Gastrocnemius medialis (tissue), 4 donors: Measurements from ENCODE around the gene PLD2. TPM values are rescaled to one million over a fixed set of nuclear protein-coding genes. Genes with fewer than 3 reads are reported as not detected.

Experiments used
- ATAC-seq, 2 donors: fragments of 150-250 bp; one replicate each; pipeline ENCODE4 v1.9.1; 2016
- DNase-seq, 2 donors: peaks; one replicate each; pipeline ENCODE4 v3.0.0-alpha.2; 2019
- H3K27ac ChIP-seq, 4 donors: fragments of 200-600 bp; sonication (generic); 1 replicate in 1 of 4; 2 replicates in 3 of 4; pipeline ENCODE4 v1.5.1; 2016 to 2018; ENCODE audit warnings: mild to moderate bottlenecking in 2 of 4, moderate library complexity in 1 of 4
- H3K27me3 ChIP-seq, 3 donors: fragments of 200-600 bp; sonication (generic) in 2 of 3; 1 replicate in 1 of 3; 2 replicates in 2 of 3; pipeline versions ENCODE4 v1.5.1 to v1.6.0; 2016 to 2019; ENCODE audit warnings: mild to moderate bottlenecking in 1 of 3, moderate library complexity in 1 of 3
- H3K36me3 ChIP-seq, 2 donors: fragments of 200-600 bp; sonication (generic) in 1 of 2; one replicate each; pipeline ENCODE4 v1.5.1; 2017 to 2018
- H3K4me1 ChIP-seq, 2 donors: fragments of 200-600 bp; sonication (generic) in 1 of 2; one replicate each; pipeline ENCODE4 v1.5.1; 2016 to 2017; ENCODE audit warnings: mild to moderate bottlenecking in 2 of 2
- H3K4me3 ChIP-seq, 4 donors: fragments of 200-600 bp; sonication (generic) in 3 of 4; 1 replicate in 1 of 4; 2 replicates in 3 of 4; pipeline ENCODE4 v1.5.1; 2016 to 2019; ENCODE audit warnings: mild to moderate bottlenecking in 2 of 4
- H3K9me3 ChIP-seq, 3 donors: fragments of 200-600 bp; sonication (generic) in 2 of 3; 1 replicate in 1 of 3; 2 replicates in 2 of 3; pipeline ENCODE4 v1.5.1; 2016 to 2019
- POLR2A ChIP-seq, 2 donors: fragments of 450-650 bp; IDR thresholded peaks; one replicate each; pipeline ENCODE4 v1.6.1; 2017; ENCODE audit warnings: antibody characterized with exemption in 2 of 2, mild to moderate bottlenecking in 2 of 2, moderate library complexity in 2 of 2
- in situ Hi-C, 4 donors: fragments of 200-750 bp; cut with MboI; loops; one replicate each; pipeline versions ENCODE4 v1.15.0 to v1.8.0; 2017; ENCODE audit warnings: low sequenced_read_pairs in 4 of 4
- intact Hi-C: fragments of 100-400 bp; cut with DNase I; formaldehyde crosslinking; loops from one replicate; pipeline ENCODE4 v1.15.1; 2023; ENCODE audit warnings: low total_unique reads
- total RNA-seq, 4 donors: library from RNA; depleted of rRNA; stranded (reverse); fragments of >200 nt; gene quantifications; one replicate each; pipeline versions ENCODE4 v1.1.0 to v1.2.3, GENCODE V29; 2016
- TF ChIP-seq, protein P1 (sequence below), 5 experiments: fragments of 450-650 bp in 3 of 5; fragments of 200-600 bp in 2 of 5; sonication (generic) in 2 of 5; IDR thresholded peaks in 4 of 5; conservative IDR thresholded peaks in 1 of 5; 1 replicate in 4 of 5; 2 replicates in 1 of 5; pipeline ENCODE4 v1.5.1; 2016 to 2019; ENCODE audit warnings: antibody characterized with exemption in 5 of 5, mild to moderate bottlenecking in 3 of 5, moderate library complexity in 3 of 5

The PLD2 gene
- total RNA-seq, 4 donors from 2014 or later, result 2.8 to 5.8 (median 4.2) TPM

DNA sequence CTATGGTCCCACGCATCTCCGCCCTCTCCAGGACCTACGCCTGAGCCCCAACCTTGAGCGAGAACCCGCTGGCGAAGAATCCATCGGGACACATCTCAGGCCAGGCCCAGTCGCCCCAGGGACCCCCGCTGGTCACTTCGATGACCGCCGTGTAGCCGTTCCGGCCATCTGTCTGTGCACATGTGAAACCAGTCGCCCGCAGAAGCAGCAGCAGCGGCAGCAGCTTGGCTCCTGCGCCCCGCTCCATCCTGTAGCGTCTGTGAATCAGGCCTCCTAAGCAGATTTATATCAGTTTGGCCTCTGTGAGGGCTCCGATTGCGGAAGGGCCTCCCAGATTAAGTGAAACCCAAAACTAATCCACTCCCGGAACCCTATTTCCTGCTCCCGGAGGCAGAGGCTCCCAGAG is 20.8 kb upstream of the PLD2 start, which contains the start of gene VMO1:
TSS of gene VMO1 (minus strand) at position 259 of the 406 bp plus-strand sequence. CDS start at position 247, 12 bp downstream.
- in situ Hi-C loops, result loop anchor here (5.0 to 25.0 kb wide), 4 partner anchors 51 to 101 kb away; partner anchors contain the start of genes C17orf107 (in 2 of the 4), CXCL16 (in 1 of the 4), MED11 (in 1 of the 4) and ZMYND15 (in 1 of the 4)
- H3K4me1 ChIP-seq, result peaks cover 36 to 44% of the 10 kb centered on the region in 2 donors
- no peak for DNase-seq
- no peak within 1 kb of the TSS for H3K27ac ChIP-seq
- no peaks in the 10 kb centered on the region for H3K36me3 ChIP-seq
- intact Hi-C loops, result no loop called here
- peak within 1 kb of the TSS; percentile 14 to 40 (median 34) for H3K4me3 ChIP-seq
- no peaks in the 10 kb centered on the region for H3K9me3 ChIP-seq
- no peak for ATAC-seq
- TF ChIP-seq, protein P1, sequence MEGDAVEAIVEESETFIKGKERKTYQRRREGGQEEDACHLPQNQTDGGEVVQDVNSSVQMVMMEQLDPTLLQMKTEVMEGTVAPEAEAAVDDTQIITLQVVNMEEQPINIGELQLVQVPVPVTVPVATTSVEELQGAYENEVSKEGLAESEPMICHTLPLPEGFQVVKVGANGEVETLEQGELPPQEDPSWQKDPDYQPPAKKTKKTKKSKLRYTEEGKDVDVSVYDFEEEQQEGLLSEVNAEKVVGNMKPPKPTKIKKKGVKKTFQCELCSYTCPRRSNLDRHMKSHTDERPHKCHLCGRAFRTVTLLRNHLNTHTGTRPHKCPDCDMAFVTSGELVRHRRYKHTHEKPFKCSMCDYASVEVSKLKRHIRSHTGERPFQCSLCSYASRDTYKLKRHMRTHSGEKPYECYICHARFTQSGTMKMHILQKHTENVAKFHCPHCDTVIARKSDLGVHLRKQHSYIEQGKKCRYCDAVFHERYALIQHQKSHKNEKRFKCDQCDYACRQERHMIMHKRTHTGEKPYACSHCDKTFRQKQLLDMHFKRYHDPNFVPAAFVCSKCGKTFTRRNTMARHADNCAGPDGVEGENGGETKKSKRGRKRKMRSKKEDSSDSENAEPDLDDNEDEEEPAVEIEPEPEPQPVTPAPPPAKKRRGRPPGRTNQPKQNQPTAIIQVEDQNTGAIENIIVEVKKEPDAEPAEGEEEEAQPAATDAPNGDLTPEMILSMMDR (IDR thresholded peaks at IDR 0.05 in 4 of 5, conservative IDR thresholded peaks at IDR 0.05 in 1 of 5), result no peak
- TF ChIP-seq POLR2A (IDR thresholded peaks at IDR 0.05), result no peak
- peaks cover 34 to 55% (median 49%) of the 10 kb centered on the region in 3 donors for H3K27me3 ChIP-seq

DNA sequence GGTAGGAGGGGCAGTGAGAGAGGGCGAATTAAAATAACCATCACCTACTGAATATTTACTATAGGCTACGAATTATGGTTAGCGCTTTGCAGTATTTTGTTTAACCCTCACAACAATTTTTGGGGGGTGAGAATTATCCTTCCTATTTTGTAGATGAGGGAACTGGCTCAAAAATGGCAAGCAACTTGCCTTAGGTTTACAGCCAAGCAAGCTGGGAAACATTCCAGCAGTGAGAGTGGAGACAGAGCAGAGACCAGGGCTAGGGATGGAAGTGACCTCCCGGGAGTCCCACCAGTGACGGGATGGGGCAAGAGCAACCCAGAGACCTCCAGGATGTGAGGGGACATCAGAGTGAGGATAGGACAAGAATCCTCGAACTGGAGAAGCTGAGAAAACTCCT is 20.4 kb upstream of the PLD2 start:
- H3K27me3 ChIP-seq, result peaks cover 34 to 54% (median 48%) of the 10 kb centered on the region in 3 donors
- DNase-seq (no peak), ATAC-seq (no peak)
- TF ChIP-seq, protein P1 (IDR thresholded peaks at IDR 0.05 in 4 of 5, conservative IDR thresholded peaks at IDR 0.05 in 1 of 5), result no peak
- TF ChIP-seq POLR2A (IDR thresholded peaks at IDR 0.05), result no peak
- peak overlapping the region; percentile 11 to 40 (median 24) for H3K4me3 ChIP-seq
- intact Hi-C loops (no loop called here), in situ Hi-C loops (loop anchor here (5.0 to 25.0 kb wide), 4 partner anchors 52 to 101 kb away; partner anchors contain the start of genes C17orf107 (in 2 of the 4), CXCL16 (in 1 of the 4), MED11 (in 1 of the 4) and ZMYND15 (in 1 of the 4))
- H3K27ac ChIP-seq, result no peak overlapping the region
- H3K36me3 ChIP-seq, result no peaks in the 10 kb centered on the region
- H3K4me1 ChIP-seq, result peaks cover 36 to 44% of the 10 kb centered on the region in 2 donors
- H3K9me3 ChIP-seq, result no peaks in the 10 kb centered on the region

DNA sequence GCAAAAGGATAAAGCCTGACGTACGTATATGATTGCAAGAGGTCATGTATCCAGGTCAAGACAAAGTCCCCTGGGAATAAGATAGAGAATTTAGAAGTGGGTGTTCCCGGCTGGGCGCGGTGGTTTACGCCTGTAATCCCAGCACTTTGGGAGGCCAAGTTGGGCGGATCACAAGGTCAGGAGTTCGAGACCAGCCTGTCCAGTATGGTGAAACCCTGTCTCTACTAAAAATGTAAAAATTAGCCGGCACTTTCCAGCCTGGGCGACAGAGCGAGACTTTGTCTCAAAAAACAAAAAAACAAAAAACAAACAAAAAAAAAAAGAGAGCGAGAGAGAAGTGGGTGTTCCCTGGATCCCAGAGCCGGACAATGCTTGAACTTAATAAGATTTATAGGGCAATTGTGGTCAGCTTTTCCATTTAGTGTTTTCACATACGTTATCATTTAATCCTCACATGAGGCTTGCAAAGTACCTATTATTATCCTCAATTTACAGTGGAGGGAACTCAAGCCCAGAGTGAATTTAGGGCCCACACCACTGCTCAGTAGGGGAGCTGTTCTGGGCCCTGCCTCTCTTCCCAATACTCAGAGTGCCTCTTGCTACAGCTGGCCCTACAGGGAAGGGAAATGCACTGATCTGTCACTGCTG is 18.7 kb upstream of the PLD2 start:
- Histone ChIP-seq H3K36me3 (no peaks in the 10 kb centered on the region), H3K27ac (no peak overlapping the region), H3K4me1 (peaks cover 36 to 44% of the 10 kb centered on the region in 2 donors), H3K9me3 (no peaks in the 10 kb centered on the region), H3K27me3 (peaks cover 21 to 37% (median 30%) of the 10 kb centered on the region in 3 donors), H3K4me3 (no peak overlapping the region)
- DNase-seq (no peak), ATAC-seq (no peak)
- TF ChIP-seq, protein P1 (IDR thresholded peaks at IDR 0.05 in 4 of 5, conservative IDR thresholded peaks at IDR 0.05 in 1 of 5), result no peak
- TF ChIP-seq POLR2A (IDR thresholded peaks at IDR 0.05), result no peak
- in situ Hi-C loops (loop anchor here (5.0 to 25.0 kb wide), 4 partner anchors 53 to 99 kb away; partner anchors contain the start of genes C17orf107 (in 2 of the 4), CXCL16 (in 1 of the 4), MED11 (in 1 of the 4) and ZMYND15 (in 1 of the 4)), intact Hi-C loops (no loop called here)

DNA sequence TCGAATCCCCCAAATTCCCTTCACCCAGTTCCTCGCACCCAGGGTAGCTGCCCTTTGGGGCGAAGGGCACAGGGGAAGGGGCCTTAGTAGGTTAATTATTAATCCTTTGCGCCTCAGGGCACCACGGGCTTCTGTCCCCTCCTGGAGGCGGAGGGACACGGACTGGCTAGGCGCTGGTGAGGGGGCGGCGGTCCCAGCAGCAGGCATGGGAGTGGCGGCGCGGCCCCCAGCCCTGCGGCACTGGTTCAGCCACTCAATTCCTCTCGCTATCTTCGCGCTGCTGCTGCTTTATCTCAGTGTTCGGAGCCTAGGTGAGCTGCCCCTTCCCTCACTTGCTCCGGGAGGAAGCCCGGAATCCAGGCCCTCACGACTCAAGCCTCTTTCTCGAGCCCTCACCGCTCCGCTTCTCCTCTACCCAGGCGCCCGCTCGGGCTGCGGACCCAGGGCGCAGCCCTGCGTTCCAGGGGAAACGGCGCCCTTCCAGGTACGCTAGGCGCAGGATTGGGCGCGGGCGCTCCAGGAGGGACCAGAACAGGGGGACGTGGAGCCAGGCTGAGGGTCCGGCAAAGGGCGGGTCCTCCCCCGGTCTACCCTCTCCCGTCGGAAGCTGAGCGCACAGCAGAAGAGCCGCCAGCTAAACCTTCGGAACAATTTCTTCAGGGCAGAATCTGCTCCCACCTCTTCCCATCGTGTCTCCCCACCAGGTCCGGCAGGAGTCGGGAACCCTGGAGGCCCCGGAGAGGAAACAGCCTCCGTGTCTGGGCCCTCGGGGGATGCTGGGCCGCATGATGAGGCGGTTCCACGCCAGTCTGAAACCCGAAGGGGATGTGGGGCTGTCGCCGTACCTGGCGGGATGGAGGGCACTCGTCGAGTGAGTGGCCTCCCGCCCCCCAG is 17.9 kb upstream of the PLD2 start, which contains the start of gene GLTPD2:
TSS of gene GLTPD2 (plus strand) at position 158 of the 894 bp plus-strand sequence. CDS start at position 206, 48 bp downstream.
- TF ChIP-seq, protein P1 (IDR thresholded peaks at IDR 0.05 in 4 of 5, conservative IDR thresholded peaks at IDR 0.05 in 1 of 5), result no peak
- no peak for TF ChIP-seq POLR2A (IDR thresholded peaks at IDR 0.05)
- Histone ChIP-seq H3K4me1 (peaks cover 36 to 44% of the 10 kb centered on the region in 2 donors), H3K4me3 (peak within 1 kb of the TSS; percentile 63 to 81 (median 68)), H3K27me3 (peaks cover 13 to 29% (median 22%) of the 10 kb centered on the region in 3 donors), H3K9me3 (no peaks in the 10 kb centered on the region), H3K36me3 (no peaks in the 10 kb centered on the region), H3K27ac (peak within 1 kb of the TSS; percentile 91 to 97 (median 95))
- in situ Hi-C loops (loop anchor here (5.0 to 25.0 kb wide), 4 partner anchors 54 to 98 kb away; partner anchors contain the start of genes C17orf107 (in 2 of the 4), CXCL16 (in 1 of the 4), MED11 (in 1 of the 4) and ZMYND15 (in 1 of the 4)), intact Hi-C loops (no loop called here)
- DNase-seq (no peak), ATAC-seq (no peak)
